Neural progenitor cell (in vitro differentiated cells): Measurements from ENCODE around the gene ITLN1.

Source experiments
- EZH2 ChIP-seq: fragments of 200-600 bp; sonication (generic); IDR thresholded peaks from 2 replicates; pipeline ENCODE4 v1.6.1; 2017; ENCODE audit warnings: antibody characterized with exemption, mild to moderate bottlenecking, moderate library complexity
- EZH2phosphoT487 ChIP-seq: fragments of 200-600 bp; sonication (generic); IDR thresholded peaks from 2 replicates; pipeline ENCODE4 v1.6.1; 2017; ENCODE audit warnings: antibody characterized with exemption
- TF ChIP-seq, protein P1 (sequence below): fragments of 200-600 bp; sonication (generic); IDR thresholded peaks from 2 replicates; pipeline ENCODE4 v1.5.1; 2017; ENCODE audit warnings: antibody characterized with exemption, mild to moderate bottlenecking

DNA sequence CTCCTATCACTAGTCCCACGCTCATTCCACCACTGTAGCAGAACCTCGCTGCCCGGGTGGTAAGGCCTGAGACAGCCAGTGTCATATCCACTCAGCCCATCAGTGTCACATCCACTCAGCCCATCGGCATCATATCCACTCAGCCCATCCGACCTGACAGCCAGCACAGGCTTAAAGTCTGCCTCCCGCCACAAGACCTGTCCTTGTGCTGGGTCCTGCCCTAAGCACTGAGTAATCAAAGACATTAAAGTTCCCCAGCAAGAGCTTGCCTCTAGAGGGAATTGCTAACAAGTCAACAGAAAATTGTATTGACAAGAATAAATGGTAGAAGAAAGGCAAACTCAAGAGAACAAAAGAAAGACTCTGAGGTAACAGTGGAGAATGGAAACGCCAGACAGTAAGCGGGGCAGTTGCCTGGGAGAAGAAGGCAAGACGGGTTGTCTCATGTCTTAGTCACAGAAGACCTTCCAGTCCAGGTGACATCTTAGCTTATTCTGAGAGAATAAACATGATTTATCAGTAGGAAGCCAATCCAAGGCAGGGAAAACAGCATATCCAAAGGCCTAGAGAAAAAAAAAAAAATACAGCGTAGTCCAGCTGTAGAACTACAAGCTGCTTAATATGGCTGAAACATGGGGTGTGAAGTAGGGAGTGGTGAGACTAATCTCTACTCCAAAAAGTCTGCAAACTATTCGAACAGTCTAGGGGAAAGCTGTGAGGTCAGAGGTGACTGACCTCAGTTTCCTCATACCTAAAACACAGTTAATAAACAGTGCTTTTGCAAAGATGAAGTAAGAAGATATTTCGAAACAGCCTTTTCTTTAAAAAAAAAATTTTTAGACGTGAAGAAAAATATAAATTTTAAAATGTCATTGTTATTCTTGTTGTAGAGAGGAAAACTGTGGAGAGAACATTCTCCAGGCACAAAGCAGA, 1.1 kb downstream of the ITLN1 start:
- TF ChIP-seq EZH2 (no peak), EZH2phosphoT487 (no peak)
- TF ChIP-seq, protein P1, sequence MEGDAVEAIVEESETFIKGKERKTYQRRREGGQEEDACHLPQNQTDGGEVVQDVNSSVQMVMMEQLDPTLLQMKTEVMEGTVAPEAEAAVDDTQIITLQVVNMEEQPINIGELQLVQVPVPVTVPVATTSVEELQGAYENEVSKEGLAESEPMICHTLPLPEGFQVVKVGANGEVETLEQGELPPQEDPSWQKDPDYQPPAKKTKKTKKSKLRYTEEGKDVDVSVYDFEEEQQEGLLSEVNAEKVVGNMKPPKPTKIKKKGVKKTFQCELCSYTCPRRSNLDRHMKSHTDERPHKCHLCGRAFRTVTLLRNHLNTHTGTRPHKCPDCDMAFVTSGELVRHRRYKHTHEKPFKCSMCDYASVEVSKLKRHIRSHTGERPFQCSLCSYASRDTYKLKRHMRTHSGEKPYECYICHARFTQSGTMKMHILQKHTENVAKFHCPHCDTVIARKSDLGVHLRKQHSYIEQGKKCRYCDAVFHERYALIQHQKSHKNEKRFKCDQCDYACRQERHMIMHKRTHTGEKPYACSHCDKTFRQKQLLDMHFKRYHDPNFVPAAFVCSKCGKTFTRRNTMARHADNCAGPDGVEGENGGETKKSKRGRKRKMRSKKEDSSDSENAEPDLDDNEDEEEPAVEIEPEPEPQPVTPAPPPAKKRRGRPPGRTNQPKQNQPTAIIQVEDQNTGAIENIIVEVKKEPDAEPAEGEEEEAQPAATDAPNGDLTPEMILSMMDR = no peak
